HEK293 (cell line): Measurements from ENCODE around the gene AGAP1.
A peak's percentile ranks its signal among the peaks of the same experiment; 100 is the strongest.
"Not testable (repeated sequence)": the region's sequence is repeated elsewhere in the genome, so short reads cannot be mapped to it uniquely, and the experiment has no call there.

Experiments used
- CTCF ChIA-PET: fragments of 350-600 bp; formaldehyde crosslinking; extraction: SDS; loops from one replicate; lab custom pipeline; 2021; ENCODE audit warnings: antibody characterized with exemption; lab: Yijun Ruan, JAX
- POLR2A ChIA-PET: fragments of 300-600 bp; formaldehyde crosslinking; extraction: SDS; loops from one replicate; lab custom pipeline; 2020; ENCODE audit warnings: antibody characterized with exemption, inconsistent platforms; lab: Yijun Ruan, JAX
- H3K27ac ChIP-seq: fragments of 200-500 bp; sonication (Bioruptor generic); 2 replicates; pipeline ENCODE4 v1.5.1; 2014; ENCODE audit warnings: low read depth, low read length, control low read depth, inconsistent platforms; ENCODE audit errors: extremely low read depth
- H3K36me3 ChIP-seq, 2 experiments: fragments of 200-500 bp in 1 of 2; sonication (Bioruptor generic) in 1 of 2; 1 replicate in 1 of 2; 2 replicates in 1 of 2; pipeline ENCODE4 v1.5.1; 2014 to 2017; ENCODE audit warnings: inconsistent platforms in 2 of 2, low read length in 2 of 2; ENCODE audit not compliant: control insufficient read depth in 2 of 2, insufficient read depth in 1 of 2
- H3K4me1 ChIP-seq: fragments of 200-500 bp; sonication (Bioruptor generic); 2 replicates; pipeline ENCODE4 v1.5.1; 2014; ENCODE audit warnings: mild to moderate bottlenecking, low read length, inconsistent platforms; ENCODE audit not compliant: control insufficient read depth, insufficient read depth
- H3K4me3 ChIP-seq: 2 replicates; pipeline ENCODE4 v1.5.1; 2011; ENCODE audit warnings: low read depth, mild to moderate bottlenecking, control low read depth, low read length, moderate library complexity
- H3K9me3 ChIP-seq: fragments of 200-500 bp; sonication (Bioruptor generic); 2 replicates; pipeline ENCODE4 v1.5.1; 2014; ENCODE audit warnings: low read depth, low read length, inconsistent platforms; ENCODE audit not compliant: control insufficient read depth, insufficient read depth
- GFI1B ChIP-seq: fragments of 450-650 bp; formaldehyde crosslinking; IDR thresholded peaks from 2 replicates; pipeline ENCODE4 v1.5.1; 2016; ENCODE audit warnings: missing biosample characterization, missing genetic modification characterization
- GLIS2 ChIP-seq: fragments of 450-650 bp; formaldehyde crosslinking; IDR thresholded peaks from 2 replicates; pipeline ENCODE4 v1.5.1; 2016; ENCODE audit warnings: missing biosample characterization, missing genetic modification characterization
- MEIS1 ChIP-seq: sonication (generic); formaldehyde crosslinking; IDR thresholded peaks from 2 replicates; pipeline ENCODE4 v1.8.1; 2022; ENCODE audit warnings: missing genetic modification reagents, mild to moderate bottlenecking, borderline replicate concordance
- MYNN ChIP-seq: fragments of 450-650 bp; formaldehyde crosslinking; IDR thresholded peaks from 2 replicates; pipeline ENCODE4 v1.5.1; 2016; ENCODE audit warnings: missing biosample characterization, missing genetic modification characterization, borderline replicate concordance
- SP7 ChIP-seq: fragments of 450-650 bp; formaldehyde crosslinking; IDR thresholded peaks from 2 replicates; pipeline ENCODE4 v1.5.1; 2016; ENCODE audit warnings: missing biosample characterization, missing genetic modification characterization
- WT1 ChIP-seq: fragments of 450-650 bp; formaldehyde crosslinking; IDR thresholded peaks from 2 replicates; pipeline ENCODE4 v1.5.1; 2016; ENCODE audit warnings: missing biosample characterization, missing genetic modification characterization
- ZNF112 ChIP-seq: fragments of 450-650 bp; formaldehyde crosslinking; IDR thresholded peaks from 2 replicates; pipeline ENCODE4 v1.5.0; 2017; ENCODE audit warnings: missing biosample characterization, missing genetic modification characterization
- ZNF121 ChIP-seq: fragments of 450-650 bp; formaldehyde crosslinking; IDR thresholded peaks from 2 replicates; pipeline ENCODE4 v1.5.1; 2016; ENCODE audit warnings: missing biosample characterization, missing genetic modification characterization
- ZNF132 ChIP-seq: fragments of 450-650 bp; formaldehyde crosslinking; IDR thresholded peaks from 2 replicates; pipeline ENCODE4 v1.5.1; 2017; ENCODE audit warnings: missing biosample characterization, missing genetic modification characterization, borderline replicate concordance
- ZNF16 ChIP-seq: fragments of 450-650 bp; formaldehyde crosslinking; IDR thresholded peaks from 2 replicates; pipeline ENCODE4 v1.5.1; 2016; ENCODE audit warnings: low read depth, missing biosample characterization, missing genetic modification characterization
- ZNF202 ChIP-seq: fragments of 450-650 bp; formaldehyde crosslinking; IDR thresholded peaks from 2 replicates; pipeline ENCODE4 v1.5.1; 2016; ENCODE audit warnings: missing biosample characterization, missing genetic modification characterization, borderline replicate concordance
- ZNF248 ChIP-seq: fragments of 450-650 bp; formaldehyde crosslinking; IDR thresholded peaks from 2 replicates; pipeline ENCODE4 v1.5.1; 2017; ENCODE audit warnings: missing biosample characterization, missing genetic modification characterization
- ZNF366 ChIP-seq: fragments of 450-650 bp; formaldehyde crosslinking; conservative IDR thresholded peaks from 2 replicates; pipeline ENCODE4 v1.5.1; 2016; ENCODE audit warnings: missing biosample characterization, missing genetic modification characterization
- ZNF530 ChIP-seq: fragments of 450-650 bp; formaldehyde crosslinking; IDR thresholded peaks from 2 replicates; pipeline ENCODE4 v1.5.1; 2016; ENCODE audit warnings: low read depth, missing biosample characterization, missing genetic modification characterization
- ZNF654 ChIP-seq: fragments of 450-650 bp; formaldehyde crosslinking; IDR thresholded peaks from 2 replicates; pipeline ENCODE4 v1.5.1; 2016; ENCODE audit warnings: low read depth, missing biosample characterization, missing genetic modification characterization
- ZNF747 ChIP-seq: fragments of 450-650 bp; formaldehyde crosslinking; IDR thresholded peaks from 2 replicates; pipeline ENCODE4 v1.5.1; 2016; ENCODE audit warnings: missing biosample characterization, missing genetic modification characterization
- ZNF791 ChIP-seq: fragments of 450-650 bp; formaldehyde crosslinking; IDR thresholded peaks from 2 replicates; pipeline ENCODE4 v1.5.1; 2016; ENCODE audit warnings: missing biosample characterization, missing genetic modification characterization
- TF ChIP-seq, protein P1 (sequence below): fragments of 450-650 bp; formaldehyde crosslinking; IDR thresholded peaks from 2 replicates; pipeline ENCODE4 v1.5.1; 2016; ENCODE audit warnings: missing biosample characterization, missing genetic modification characterization
- TF ChIP-seq, protein P2 (sequence below): fragments of 450-650 bp; formaldehyde crosslinking; IDR thresholded peaks from 2 replicates; pipeline ENCODE4 v1.5.1; 2016; ENCODE audit warnings: missing biosample characterization, missing genetic modification characterization

The AGAP1 gene

DNA sequence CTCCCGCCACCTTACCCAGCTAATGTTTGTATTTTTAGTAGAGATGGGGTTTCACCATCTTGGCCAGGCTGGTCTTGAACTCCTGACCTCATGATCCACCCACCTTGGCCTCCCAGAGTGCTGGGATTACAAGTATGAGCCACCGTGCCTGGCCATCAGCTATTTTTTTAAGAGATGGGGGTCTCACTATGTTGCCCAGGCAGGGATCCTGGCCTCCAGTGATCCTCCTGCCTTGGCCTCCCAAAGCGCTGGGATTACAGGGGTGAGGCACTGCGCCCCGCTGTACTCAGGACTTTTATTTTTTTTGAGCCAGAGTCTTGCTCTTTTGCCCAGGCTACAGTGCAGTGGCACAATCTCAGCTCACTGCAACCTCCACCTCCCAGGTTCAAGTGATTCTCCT lies 569.0 kb downstream of the AGAP1 start:
- H3K4me3 ChIP-seq, result not testable (repeated sequence)
- 0 out of 2 replicates have a peak, but pooled peaks have one; percentile 18 for TF ChIP-seq ZNF121 (tag by site-specific recombination)

DNA sequence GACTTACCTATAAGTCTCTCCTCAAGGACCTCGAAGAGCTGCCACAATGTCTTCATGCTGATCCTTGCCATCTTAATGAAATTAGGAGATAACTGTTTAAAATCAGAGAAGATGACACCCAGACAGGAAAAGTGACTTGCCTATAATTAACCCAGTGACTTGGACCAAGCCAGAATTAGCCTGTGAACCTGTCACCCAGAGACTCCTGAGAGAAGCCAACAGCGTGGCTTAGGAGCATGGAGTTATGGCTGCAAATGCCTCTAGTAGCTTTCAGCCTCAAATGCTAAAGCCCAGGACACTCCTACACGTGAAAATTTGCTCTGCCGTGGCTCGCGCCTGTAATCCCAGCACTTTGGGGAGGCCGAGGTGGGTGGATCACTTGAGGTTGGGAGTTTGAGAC lies 570.2 kb downstream of the AGAP1 start:
- POLR2A ChIA-PET, result no interaction called here
- H3K4me1 ChIP-seq, result no peaks in the 10 kb centered on the region

More for the DNA sequence above, 569.0 kb downstream of the AGAP1 start:
- H3K4me1 ChIP-seq, H3K9me3 ChIP-seq, POLR2A ChIA-PET, H3K27ac ChIP-seq, H3K36me3 ChIP-seq, CTCF ChIA-PET: not testable (repeated sequence)

DNA sequence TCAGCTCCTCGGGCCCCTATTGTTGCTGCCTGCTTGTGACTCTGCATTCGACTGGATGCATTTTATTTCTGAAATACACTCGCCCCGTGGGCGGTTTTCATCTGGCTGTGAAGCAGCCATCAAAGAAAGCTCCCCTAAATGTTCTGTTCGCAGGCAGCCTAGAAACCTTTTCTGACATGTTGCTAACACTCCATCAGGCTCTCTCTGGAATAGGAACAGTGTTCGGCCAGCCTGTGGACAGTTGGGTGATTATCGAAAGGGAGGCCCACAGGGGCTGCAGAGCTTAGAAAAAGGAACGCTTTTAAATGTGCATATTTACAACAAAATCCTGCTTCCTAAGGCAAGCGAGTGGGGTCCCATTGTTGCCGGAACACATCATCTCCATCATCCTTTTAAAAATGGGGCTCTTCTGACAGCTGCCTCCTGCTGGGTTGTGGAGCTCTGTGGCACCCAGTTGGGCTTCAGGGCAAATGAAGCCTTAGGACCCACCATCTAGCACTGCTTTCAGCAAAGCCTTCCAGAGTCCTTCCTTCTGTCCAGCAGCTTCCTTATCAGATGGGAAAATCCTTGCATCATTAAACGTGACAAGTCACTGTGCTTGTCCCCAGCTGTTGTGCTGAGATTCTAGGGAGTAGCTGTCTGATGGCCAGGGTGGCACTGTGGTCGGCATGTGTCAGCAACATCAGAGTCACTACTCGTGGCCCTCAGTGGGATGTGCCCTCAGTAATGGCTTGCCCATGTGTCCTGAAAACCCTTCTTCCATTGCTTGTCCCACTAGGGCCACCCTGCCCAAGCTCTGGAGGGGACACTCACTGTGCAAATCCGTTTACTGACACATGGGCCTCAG lies 571.7 kb downstream of the AGAP1 start:
- TF ChIP-seq, protein P1, sequence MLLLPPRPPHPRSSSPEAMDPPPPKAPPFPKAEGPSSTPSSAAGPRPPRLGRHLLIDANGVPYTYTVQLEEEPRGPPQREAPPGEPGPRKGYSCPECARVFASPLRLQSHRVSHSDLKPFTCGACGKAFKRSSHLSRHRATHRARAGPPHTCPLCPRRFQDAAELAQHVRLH (tag by site-specific recombination), result no peak
- TF ChIP-seq ZNF791 (tag by site-specific recombination) (no peak), ZNF366 (tag by site-specific recombination) (no peak), ZNF654 (no peak), GLIS2 (no peak), MYNN (tag by site-specific recombination) (no peak), ZNF202 (tag by site-specific recombination) (no peak), GFI1B (no peak), WT1 (no peak)
- Histone ChIP-seq H3K4me3 (no peak overlapping the region), H3K27ac (no peak overlapping the region), H3K4me1 (no peaks in the 10 kb centered on the region), H3K36me3 (no peaks in the 10 kb centered on the region), H3K9me3 (no peaks in the 10 kb centered on the region)
- CTCF ChIA-PET, result interaction anchor here (0.6 to 1.0 kb wide), 2 partner anchors 15 to 516 kb away, joined by 3 to 4 read pairs; no protein-coding TSS in a partner anchor
- POLR2A ChIA-PET, result no interaction called here

More for the DNA sequence above, 570.2 kb downstream of the AGAP1 start:
- Histone ChIP-seq H3K4me3 (no peak overlapping the region), H3K36me3 (no peaks in the 10 kb centered on the region), H3K9me3 (no peaks in the 10 kb centered on the region), H3K27ac (no peak overlapping the region)
- TF ChIP-seq ZNF747 (tag by site-specific recombination), result no peak
- TF ChIP-seq ZNF16 (tag by site-specific recombination), result no peak
- no peak for TF ChIP-seq ZNF530 (tag by site-specific recombination)
- no peak for TF ChIP-seq ZNF248 (tag by site-specific recombination)
- TF ChIP-seq, protein P2, sequence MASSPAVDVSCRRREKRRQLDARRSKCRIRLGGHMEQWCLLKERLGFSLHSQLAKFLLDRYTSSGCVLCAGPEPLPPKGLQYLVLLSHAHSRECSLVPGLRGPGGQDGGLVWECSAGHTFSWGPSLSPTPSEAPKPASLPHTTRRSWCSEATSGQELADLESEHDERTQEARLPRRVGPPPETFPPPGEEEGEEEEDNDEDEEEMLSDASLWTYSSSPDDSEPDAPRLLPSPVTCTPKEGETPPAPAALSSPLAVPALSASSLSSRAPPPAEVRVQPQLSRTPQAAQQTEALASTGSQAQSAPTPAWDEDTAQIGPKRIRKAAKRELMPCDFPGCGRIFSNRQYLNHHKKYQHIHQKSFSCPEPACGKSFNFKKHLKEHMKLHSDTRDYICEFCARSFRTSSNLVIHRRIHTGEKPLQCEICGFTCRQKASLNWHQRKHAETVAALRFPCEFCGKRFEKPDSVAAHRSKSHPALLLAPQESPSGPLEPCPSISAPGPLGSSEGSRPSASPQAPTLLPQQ (tag by site-specific recombination), result no peak
- TF ChIP-seq SP7 (tag by site-specific recombination), result no peak
- TF ChIP-seq ZNF112 (tag by site-specific recombination), result no peak
- TF ChIP-seq ZNF132 (tag by site-specific recombination), result no peak
- no peak for TF ChIP-seq MEIS1 (CRISPR knock-in tag)
- CTCF ChIA-PET, result no interaction called here
